AG20443 (cell line): ENCODE data around the gene MYH15.

Source experiments
- DNase-seq: peaks from one replicate; pipeline ENCODE4 v3.0.0; 2012; ENCODE audit warnings: low spot score, mixed read lengths

The MYH15 gene

GRCh38 chr3:108471426-108471825 is 39.0 kb downstream of the MYH15 start:
- DNase-seq, result no peak

- no peak for DNase-seq
Measured at GRCh38 chr3:108469126-108469525, 41.3 kb downstream of the MYH15 start.

- DNase-seq, result no peak
Measured at GRCh38 chr3:108468577-108468976, 41.8 kb downstream of the MYH15 start.

- peak; percentile 36 for DNase-seq
Measured at GRCh38 chr3:108462899-108463298, 47.5 kb downstream of the MYH15 start.

GRCh38 chr3:108461661-108462111 is 48.7 kb downstream of the MYH15 start:
- peak; percentile 40 for DNase-seq

- DNase-seq, result no peak
Measured at GRCh38 chr3:108459225-108459624, 51.2 kb downstream of the MYH15 start.

GRCh38 chr3:108455212-108455705 is 55.1 kb downstream of the MYH15 start:
- no peak for DNase-seq

GRCh38 chr3:108453565-108453964 is 56.8 kb downstream of the MYH15 start:
- DNase-seq, result peak; percentile 14

- DNase-seq, result no peak
Measured at GRCh38 chr3:108450444-108450843, 60.0 kb downstream of the MYH15 start.

- DNase-seq, result no peak
Measured at GRCh38 chr3:108448593-108448992, 61.8 kb downstream of the MYH15 start.

- no peak for DNase-seq
Measured at GRCh38 chr3:108447096-108447847, 63.1 kb downstream of the MYH15 start.

GRCh38 chr3:108442281-108442680 is 68.1 kb downstream of the MYH15 start:
- DNase-seq, result no peak

GRCh38 chr3:108441518-108441917 is 68.9 kb downstream of the MYH15 start:
- no peak for DNase-seq

- DNase-seq, result peak; percentile 33
Measured at GRCh38 chr3:108441071-108441507, 69.3 kb downstream of the MYH15 start.

- DNase-seq, result no peak
Measured at GRCh38 chr3:108438542-108438941, 71.9 kb downstream of the MYH15 start.

- no peak for DNase-seq
Measured at GRCh38 chr3:108437439-108437838, 73.0 kb downstream of the MYH15 start.

- DNase-seq, result no peak
Measured at GRCh38 chr3:108433928-108434327, 76.5 kb downstream of the MYH15 start.

- no peak for DNase-seq
Measured at GRCh38 chr3:108432431-108432830, 78.0 kb downstream of the MYH15 start.

- DNase-seq, result no peak
Measured at GRCh38 chr3:108430540-108430939, 79.9 kb downstream of the MYH15 start.

- DNase-seq, result peak; percentile 24
Measured at GRCh38 chr3:108428586-108428985, 81.8 kb downstream of the MYH15 start.

GRCh38 chr3:108420926-108421325 is 89.5 kb downstream of the MYH15 start:
- DNase-seq, result peak; percentile 31

- DNase-seq, result no peak
Measured at GRCh38 chr3:108416111-108416869, 94.1 kb downstream of the MYH15 start.

GRCh38 chr3:108415661-108416060 is 94.7 kb downstream of the MYH15 start:
- DNase-seq, result no peak
